Stomach smooth muscle (tissue), 2 donors: Measurements from ENCODE around the gene METTL6.
"Not testable (repeated sequence)": the region's sequence is repeated elsewhere in the genome, so short reads cannot be mapped to it uniquely, and the experiment has no call there.

Experiments
- H3K27ac ChIP-seq: one replicate; pipeline ENCODE4 v1.7.0; 2013; ENCODE audit warnings: mild to moderate bottlenecking, low read length, inconsistent platforms
- H3K27me3 ChIP-seq, 2 donors: one replicate each; pipeline ENCODE4 v1.7.0; 2013; ENCODE audit warnings: low read length in 2 of 2; ENCODE audit not compliant: insufficient read depth in 2 of 2, control insufficient read depth in 1 of 2
- H3K36me3 ChIP-seq, 2 donors: one replicate each; pipeline ENCODE4 v1.7.0; 2013; ENCODE audit warnings: low read length in 2 of 2; ENCODE audit not compliant: control insufficient read depth in 2 of 2, insufficient read depth in 2 of 2
- H3K4me1 ChIP-seq: one replicate; pipeline ENCODE4 v1.7.0; 2013; ENCODE audit warnings: low read length; ENCODE audit not compliant: control insufficient read depth, insufficient read depth
- H3K4me3 ChIP-seq, 2 donors: one replicate each; pipeline ENCODE4 v1.7.0; 2013; ENCODE audit warnings: low read length in 2 of 2
- H3K9ac ChIP-seq, 2 donors: one replicate each; pipeline ENCODE4 v1.7.0; 2013; ENCODE audit warnings: low read length in 2 of 2, mild to moderate bottlenecking in 1 of 2
- H3K9me3 ChIP-seq, 2 donors: one replicate each; pipeline ENCODE4 v1.7.0; 2013; ENCODE audit warnings: low read length in 2 of 2; ENCODE audit not compliant: control insufficient read depth in 2 of 2
- donor health status: healthy.
- donor health status: Pancreatic carcinoma.

METTL6 gene

DNA sequence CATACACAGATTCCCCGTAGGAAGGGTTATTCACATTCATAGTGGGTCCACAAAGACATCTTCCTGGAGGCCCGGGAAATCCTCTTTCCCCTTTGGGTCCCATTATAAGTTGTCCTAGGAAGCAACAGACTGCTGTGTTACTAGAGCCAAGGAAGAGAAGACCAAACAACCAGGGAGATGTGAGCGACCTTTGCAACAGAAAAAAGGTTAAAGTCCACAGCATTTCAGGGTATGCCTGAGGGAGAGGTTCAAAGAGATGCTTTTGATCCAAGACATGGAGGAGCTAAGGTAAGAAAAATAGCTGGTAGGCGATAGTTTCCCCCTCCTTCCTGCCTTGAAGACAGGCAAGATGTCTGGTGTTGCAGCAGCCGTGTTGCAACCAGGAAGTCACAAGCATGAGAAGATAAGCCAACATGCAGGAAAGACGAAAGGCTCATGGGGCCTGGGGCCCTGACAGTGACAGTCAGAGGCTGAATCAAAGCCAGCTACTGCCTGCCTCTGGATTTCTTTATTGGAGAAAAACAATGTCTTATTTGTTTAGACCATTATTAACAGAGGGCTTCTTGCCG is 31.0 kb upstream of the METTL6 start:
- Histone ChIP-seq H3K9ac (no peak overlapping the region), H3K4me3 (no peak overlapping the region), H3K9me3 (no peaks in the 10 kb centered on the region)

GRCh38 chr3:15456915-15457314 is 29.6 kb upstream of the METTL6 start:
- not testable (repeated sequence) for H3K27ac ChIP-seq, H3K9ac ChIP-seq, H3K9me3 ChIP-seq, H3K4me3 ChIP-seq, H3K27me3 ChIP-seq, H3K36me3 ChIP-seq, H3K4me1 ChIP-seq

More for the DNA sequence above, 31.0 kb upstream of the METTL6 start:
- no peaks in the 10 kb centered on the region for H3K4me1 ChIP-seq
- H3K27me3 ChIP-seq, result no peaks in the 10 kb centered on the region
- no peaks in the 10 kb centered on the region for H3K36me3 ChIP-seq
- no peak overlapping the region for H3K27ac ChIP-seq

DNA sequence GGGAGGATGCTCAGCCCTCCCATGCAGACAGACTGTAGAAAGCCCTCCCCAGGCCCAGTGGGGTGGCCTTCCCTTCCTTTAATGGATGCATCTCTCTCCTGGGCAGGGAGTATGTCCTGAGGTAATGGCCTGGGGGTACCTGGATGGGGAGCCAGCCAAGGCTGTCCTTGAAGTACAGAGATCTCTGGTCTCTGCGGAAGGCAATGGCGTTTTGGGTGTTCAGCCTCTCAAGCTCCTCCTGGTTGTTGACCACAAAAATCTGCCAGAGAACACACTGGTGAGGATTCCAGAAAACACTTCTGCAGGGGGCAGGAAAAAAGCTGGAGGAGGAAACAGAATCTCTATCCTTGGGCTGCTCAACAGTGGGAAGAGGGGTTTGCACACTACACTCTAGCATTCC is 29.0 kb upstream of the METTL6 start:
- H3K4me3 ChIP-seq, result no peak overlapping the region
- H3K27me3 ChIP-seq, result no peaks in the 10 kb centered on the region
- H3K36me3 ChIP-seq, result peaks cover 0 to 2% of the 10 kb centered on the region in 2 donors
- H3K4me1 ChIP-seq, result no peaks in the 10 kb centered on the region
- H3K9ac ChIP-seq, result no peak overlapping the region
- H3K27ac ChIP-seq, result no peak overlapping the region
- H3K9me3 ChIP-seq, result no peaks in the 10 kb centered on the region

GRCh38 chr3:15455756-15456155 is 28.4 kb upstream of the METTL6 start:
- no peak overlapping the region for H3K4me3 ChIP-seq

GRCh38 chr3:15454965-15455364 is 27.6 kb upstream of the METTL6 start:
- Histone ChIP-seq H3K27me3 (no peaks in the 10 kb centered on the region), H3K4me3 (no peak overlapping the region), H3K36me3 (peaks cover 2 to 6% of the 10 kb centered on the region in 2 donors), H3K9me3 (no peaks in the 10 kb centered on the region), H3K27ac (no peak overlapping the region), H3K4me1 (no peaks in the 10 kb centered on the region), H3K9ac (no peak overlapping the region)

More at GRCh38 chr3:15455756-15456155, 28.4 kb upstream of the METTL6 start:
- no peaks in the 10 kb centered on the region for H3K27me3 ChIP-seq
- peaks cover 0 to 4% of the 10 kb centered on the region in 2 donors for H3K36me3 ChIP-seq
- H3K9me3 ChIP-seq, result no peaks in the 10 kb centered on the region
- no peaks in the 10 kb centered on the region for H3K4me1 ChIP-seq
- no peak overlapping the region for H3K9ac ChIP-seq
- H3K27ac ChIP-seq, result no peak overlapping the region

DNA sequence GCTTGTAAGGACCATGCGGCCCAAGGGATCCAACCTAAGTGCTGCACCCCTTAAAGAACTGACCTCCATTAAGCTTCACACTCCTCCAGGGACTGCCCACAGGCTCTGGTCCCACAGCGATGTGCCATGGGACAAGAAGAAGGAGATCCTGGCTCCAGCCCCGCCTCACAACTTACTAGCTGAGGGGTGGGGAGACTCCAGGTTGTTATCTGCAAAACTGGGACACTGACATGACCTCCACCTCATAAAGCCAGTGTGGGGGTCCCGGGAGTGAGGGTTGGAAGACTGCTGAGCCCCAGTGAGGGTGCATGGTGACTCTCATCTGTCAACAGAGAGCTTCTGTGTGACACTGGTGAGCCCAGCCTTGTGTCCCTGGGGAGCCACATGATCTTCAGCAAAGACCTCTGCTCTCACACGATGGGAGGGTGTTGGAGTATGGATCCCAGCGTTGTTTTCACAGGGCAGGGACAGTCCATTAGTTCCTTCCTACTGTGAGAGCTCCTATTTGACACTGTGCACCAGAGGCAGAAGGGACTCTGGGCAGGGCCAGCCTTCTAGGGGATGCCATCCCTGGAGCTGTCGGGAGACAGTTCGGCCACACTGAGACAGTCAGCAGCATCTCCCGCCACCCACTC is 26.8 kb upstream of the METTL6 start:
- H3K4me3 ChIP-seq, result no peak overlapping the region
- no peaks in the 10 kb centered on the region for H3K4me1 ChIP-seq
- H3K27ac ChIP-seq, result no peak overlapping the region
- H3K9ac ChIP-seq, result no peak overlapping the region
- no peaks in the 10 kb centered on the region for H3K9me3 ChIP-seq
- H3K36me3 ChIP-seq, result peaks cover 2 to 6% of the 10 kb centered on the region in 2 donors
- H3K27me3 ChIP-seq, result no peaks in the 10 kb centered on the region

GRCh38 chr3:15453501-15453900 is 26.2 kb upstream of the METTL6 start:
- Histone ChIP-seq H3K4me1 (no peaks in the 10 kb centered on the region), H3K9ac (no peak overlapping the region), H3K4me3 (no peak overlapping the region), H3K9me3 (no peaks in the 10 kb centered on the region), H3K27me3 (no peaks in the 10 kb centered on the region), H3K27ac (no peak overlapping the region), H3K36me3 (peaks cover 2 to 6% of the 10 kb centered on the region in 2 donors)

- Histone ChIP-seq H3K36me3 (peaks cover 6 to 8% of the 10 kb centered on the region in 2 donors), H3K4me3 (no peak overlapping the region), H3K9ac (no peak overlapping the region), H3K4me1 (no peaks in the 10 kb centered on the region), H3K9me3 (no peaks in the 10 kb centered on the region), H3K27me3 (no peaks in the 10 kb centered on the region), H3K27ac (no peak overlapping the region)
These were observed 25.6 kb upstream of the METTL6 start for GRCh38 chr3:15452961-15453360.

GRCh38 chr3:15452156-15452555 is 24.8 kb upstream of the METTL6 start:
- Histone ChIP-seq H3K27me3 (no peaks in the 10 kb centered on the region), H3K36me3 (peaks cover 6 to 8% of the 10 kb centered on the region in 2 donors), H3K4me3 (no peak overlapping the region)

DNA sequence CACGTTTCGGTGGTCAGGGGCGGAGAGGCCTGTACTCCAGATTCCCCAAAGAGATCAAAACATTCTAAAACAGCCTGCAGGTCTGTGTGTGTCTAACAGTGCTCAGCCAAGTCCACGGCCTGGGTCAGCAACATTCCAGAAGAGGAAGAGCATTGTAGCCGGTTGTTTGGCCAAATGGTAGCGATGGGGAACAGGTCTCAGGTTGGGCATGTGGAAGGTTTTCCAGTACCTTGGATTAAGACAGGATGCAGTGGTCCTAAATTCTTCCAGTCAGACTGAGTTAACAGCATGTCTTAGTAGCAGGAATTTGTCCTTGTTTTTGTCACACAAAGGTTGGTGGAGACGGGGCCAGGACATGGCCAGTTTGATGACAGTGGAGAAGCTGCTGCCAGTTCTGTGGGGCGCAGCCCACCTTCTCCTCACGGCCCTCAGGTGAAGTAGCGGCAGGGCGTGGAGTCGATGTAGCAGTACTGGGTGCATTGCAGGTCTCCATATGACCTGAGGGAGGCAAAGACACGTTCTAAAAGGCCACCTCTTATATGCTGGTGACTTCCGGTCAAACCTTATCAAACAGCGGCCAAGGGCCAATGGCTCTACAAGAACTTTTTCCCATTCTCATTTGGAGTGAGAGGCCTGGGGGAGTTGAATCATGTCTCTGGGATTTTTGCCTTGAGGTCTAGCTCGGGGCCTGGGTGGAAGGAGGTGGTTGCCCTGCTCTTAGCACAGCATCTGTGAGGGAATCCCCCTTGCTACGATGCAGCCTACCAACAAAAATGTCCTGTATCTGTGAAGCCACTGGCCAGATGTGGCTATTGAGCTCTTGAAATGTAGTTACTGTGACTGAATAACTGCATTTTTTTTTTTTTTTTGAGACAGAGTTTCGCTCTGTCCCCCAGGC is 24.1 kb upstream of the METTL6 start:
- Histone ChIP-seq H3K4me1 (no peaks in the 10 kb centered on the region), H3K27me3 (no peaks in the 10 kb centered on the region), H3K4me3 (no peak overlapping the region), H3K9ac (no peak overlapping the region), H3K36me3 (peaks cover 6 to 11% of the 10 kb centered on the region in 2 donors), H3K9me3 (no peaks in the 10 kb centered on the region), H3K27ac (no peak overlapping the region)

More at GRCh38 chr3:15452156-15452555, 24.8 kb upstream of the METTL6 start:
- H3K4me1 ChIP-seq, result no peaks in the 10 kb centered on the region
- H3K27ac ChIP-seq, result no peak overlapping the region
- no peak overlapping the region for H3K9ac ChIP-seq
- H3K9me3 ChIP-seq, result no peaks in the 10 kb centered on the region
